H1 (cell line): ENCODE results near the gene TEK. TPM values are rescaled to one million over a fixed set of nuclear protein-coding genes. Genes with fewer than 3 reads are reported as not detected.

ENCODE experiments used
- CTCF ChIA-PET: fragments of 300-600 bp; sonication (Branson Sonifier 250); formaldehyde crosslinking; loops from one replicate; lab custom pipeline; 2021; ENCODE audit not compliant: partially characterized antibody; lab: Charles Lee
- POLR2A ChIA-PET: fragments of 300-600 bp; sonication (Branson Sonifier 250); formaldehyde crosslinking; loops from one replicate; lab custom pipeline; 2021; ENCODE audit warnings: inconsistent platforms; ENCODE audit not compliant: partially characterized antibody; lab: Charles Lee
- DNase-seq, 2 experiments: peaks; one replicate each; pipeline versions ENCODE4 v3.0.0 to v3.0.0-alpha.2; 2010 to 2022; ENCODE audit warnings: low spot score in 2 of 2, low read depth in 1 of 2, mixed read lengths in 1 of 2
- FAIRE-seq: peaks from 2 replicates; lab custom pipeline; 2011; peaks lifted over from hg19 to GRCh38; lab: Jason Lieb, UNC
- H2AFZ ChIP-seq: 2 replicates; pipeline ENCODE4 v1.8.1; 2012; ENCODE audit warnings: low read length, inconsistent platforms
- H2AK5ac ChIP-seq: 2 replicates; pipeline ENCODE4 v1.6.1; 2013; ENCODE audit warnings: low read depth, low read length
- H2BK120ac ChIP-seq: replicated peaks from 2 replicates; pipeline ENCODE3; 2013; ENCODE audit warnings: low read depth, low read length, inconsistent platforms
- H2BK12ac ChIP-seq: 2 replicates; pipeline ENCODE4 v1.6.1; 2013; ENCODE audit warnings: low read depth, low read length
- H2BK15ac ChIP-seq: 2 replicates; pipeline ENCODE4 v1.6.1; 2013; ENCODE audit warnings: low read length
- H2BK20ac ChIP-seq: 2 replicates; pipeline ENCODE4 v1.6.1; 2013; ENCODE audit warnings: low read length
- H2BK5ac ChIP-seq: 2 replicates; pipeline ENCODE4 v1.6.1; 2013; ENCODE audit warnings: low read depth, low read length
- H3K14ac ChIP-seq: 2 replicates; pipeline ENCODE4 v1.6.1; 2013; ENCODE audit warnings: inconsistent platforms; ENCODE audit not compliant: insufficient read length
- H3K18ac ChIP-seq: 2 replicates; pipeline ENCODE4 v1.6.1; 2013; ENCODE audit warnings: low read length; ENCODE audit errors: extremely low read depth
- H3K23ac ChIP-seq: 2 replicates; pipeline ENCODE4 v1.6.1; 2013; ENCODE audit warnings: inconsistent platforms; ENCODE audit not compliant: insufficient read length
- H3K23me2 ChIP-seq: 2 replicates; pipeline ENCODE4 v1.6.1; 2013; ENCODE audit warnings: low read depth, low read length
- H3K27ac ChIP-seq: 2 replicates; pipeline ENCODE4 v1.6.1; 2011; ENCODE audit warnings: low read depth, low read length, inconsistent platforms
- H3K27me3 ChIP-seq, 4 experiments: replicated peaks in 1 of 4; 1 replicate in 1 of 4; 2 replicates in 3 of 4; pipeline versions ENCODE4 v1.6.1 to v1.8.1; 2011 to 2013; ENCODE audit warnings: low read length in 3 of 4, mild to moderate bottlenecking in 3 of 4, inconsistent platforms in 2 of 4, mixed read lengths in 2 of 4, moderate library complexity in 1 of 4; ENCODE audit not compliant: control insufficient read depth in 3 of 4, insufficient read depth in 3 of 4; ENCODE audit errors: extremely low read depth in 1 of 4
- H3K36me3 ChIP-seq, 4 experiments: 2 replicates each; pipeline versions ENCODE4 v1.6.1 to v1.8.1; 2011 to 2013; ENCODE audit warnings: mild to moderate bottlenecking in 4 of 4, low read length in 3 of 4, moderate library complexity in 2 of 4, control low read depth in 1 of 4, inconsistent platforms in 1 of 4; ENCODE audit not compliant: insufficient read depth in 4 of 4, control insufficient read depth in 2 of 4
- H3K4ac ChIP-seq: replicated peaks from 2 replicates; pipeline ENCODE3; 2013; ENCODE audit warnings: low read length, low read depth, mixed read lengths, inconsistent platforms; ENCODE audit not compliant: insufficient read length
- H3K4me1 ChIP-seq, 4 experiments: replicated peaks in 1 of 4; 1 replicate in 1 of 4; 2 replicates in 3 of 4; pipeline versions ENCODE4 v1.6.1 to v1.8.1; 2011 to 2013; ENCODE audit warnings: low read length in 3 of 4, inconsistent platforms in 2 of 4, mixed read lengths in 1 of 4; ENCODE audit not compliant: insufficient read depth in 4 of 4, control insufficient read depth in 3 of 4
- H3K4me2 ChIP-seq, 2 experiments: 2 replicates each; pipeline versions ENCODE4 v1.6.1 to v1.8.1; 2011 to 2013; ENCODE audit warnings: low read depth in 2 of 2, low read length in 2 of 2, control low read depth in 1 of 2, inconsistent platforms in 1 of 2, mild to moderate bottlenecking in 1 of 2; ENCODE audit not compliant: insufficient read depth in 1 of 2
- H3K4me3 ChIP-seq, 4 experiments: fragments of 200-600, 300-600 bp in 1 of 4; sonication (generic), shearing (Covaris generic), sonication (Bioruptor Twin) in 1 of 4; 2 replicates each; pipeline versions ENCODE4 v1.5.1 to v1.8.1; 2011 to 2016; ENCODE audit warnings: low read length in 4 of 4, low read depth in 3 of 4, control low read depth in 2 of 4, inconsistent platforms in 2 of 4, mild to moderate bottlenecking in 2 of 4, mixed read lengths in 1 of 4, moderate library complexity in 1 of 4; ENCODE audit not compliant: insufficient read depth in 2 of 4; ENCODE audit errors: extremely low read depth in 1 of 4
- H3K56ac ChIP-seq: replicated peaks from 2 replicates; pipeline ENCODE3; 2013; ENCODE audit warnings: low read depth, mild to moderate bottlenecking, mixed read lengths, low read length, inconsistent platforms; ENCODE audit not compliant: insufficient read length
- H3K79me1 ChIP-seq: 2 replicates; pipeline ENCODE4 v1.6.1; 2013; ENCODE audit warnings: low read depth, low read length, control low read depth
- H3K79me2 ChIP-seq, 2 experiments: 2 replicates each; pipeline versions ENCODE4 v1.6.1 to v1.8.1; 2012 to 2013; ENCODE audit warnings: low read length in 2 of 2, mild to moderate bottlenecking in 2 of 2, inconsistent platforms in 1 of 2; ENCODE audit not compliant: insufficient read depth in 2 of 2, control insufficient read depth in 1 of 2
- H3K9ac ChIP-seq, 4 experiments: replicated peaks in 1 of 4; 1 replicate in 1 of 4; 2 replicates in 3 of 4; pipeline versions ENCODE4 v1.6.1 to v1.8.1; 2011 to 2013; ENCODE audit warnings: low read depth in 3 of 4, low read length in 3 of 4, control low read depth in 2 of 4, mild to moderate bottlenecking in 2 of 4, moderate library complexity in 2 of 4, inconsistent platforms in 1 of 4; ENCODE audit errors: extremely low read depth in 1 of 4
- H3K9me3 ChIP-seq, 2 experiments: 2 replicates each; pipeline versions ENCODE4 v1.6.1 to v1.8.1; 2012 to 2013; ENCODE audit warnings: mild to moderate bottlenecking in 2 of 2, moderate library complexity in 2 of 2, control low read depth in 1 of 2, inconsistent platforms in 1 of 2, low read depth in 1 of 2, low read length in 1 of 2, mixed read lengths in 1 of 2; ENCODE audit not compliant: insufficient read depth in 2 of 2
- H4K20me1 ChIP-seq, 2 experiments: replicated peaks in 1 of 2; 2 replicates each; pipeline versions ENCODE3 to v1.8.1; 2011 to 2013; ENCODE audit warnings: inconsistent platforms in 2 of 2, low read length in 2 of 2, mild to moderate bottlenecking in 1 of 2; ENCODE audit not compliant: insufficient read depth in 2 of 2, control insufficient read depth in 1 of 2
- H4K5ac ChIP-seq: 2 replicates; pipeline ENCODE4 v1.6.1; 2013; ENCODE audit warnings: low read length, low read depth, mixed read lengths, inconsistent platforms; ENCODE audit not compliant: insufficient read length
- H4K8ac ChIP-seq: 2 replicates; pipeline ENCODE4 v1.8.0; 2013; ENCODE audit warnings: mild to moderate bottlenecking, moderate library complexity, low read length, inconsistent platforms; ENCODE audit not compliant: insufficient read depth; ENCODE audit errors: extremely low read depth
- H4K91ac ChIP-seq: replicated peaks from 2 replicates; pipeline ENCODE3; 2013; ENCODE audit warnings: low read length, mixed read lengths, inconsistent platforms; ENCODE audit not compliant: insufficient read length
- SIN3A ChIP-seq, 2 experiments: IDR thresholded peaks in 1 of 2; conservative IDR thresholded peaks in 1 of 2; 2 replicates each; pipeline ENCODE4 v1.6.1; 2011 to 2012; ENCODE audit warnings: low read length in 2 of 2, improper control_type of control experiment in 1 of 2, low read depth in 1 of 2, mild to moderate bottlenecking in 1 of 2
- WGBS, 2 experiments: shearing (Covaris generic) in 1 of 2; methylation state at CpG; one replicate each; pipeline versions ENCODE4 v1.1.6 to v1.1.7; 2013 to 2015; ENCODE audit warnings: low lambda C conversion rate in 2 of 2, mixed read lengths in 2 of 2, inconsistent platforms in 1 of 2, low coverage in 1 of 2, missing lambda C conversion rate in 1 of 2; ENCODE audit not compliant: insufficient replicate concordance in 2 of 2, insufficient coverage in 1 of 2, insufficient read length in 1 of 2; ENCODE audit errors: extremely low coverage in 1 of 2, missing lambda C conversion rate in 1 of 2; 5-methylcytosine and 5-hydroxymethylcytosine counted together
- polyA plus RNA-seq, 7 experiments: library from polyadenylated mRNA; depleted of rRNA in 3 of 7; stranded (reverse) in 5 of 7; unstranded in 2 of 7; fragments of >200 nt in 5 of 7; fragments of 200-250 nt in 2 of 7; gene quantifications; 1 replicate in 5 of 7; 2 replicates in 1 of 7; 4 replicates in 1 of 7; pipeline versions ENCODE4 v1.2.1 to v1.2.3, GENCODE V29; 2011 to 2013; ENCODE audit warnings: missing spikeins in 2 of 7, mixed read lengths in 2 of 7
- total RNA-seq: library from RNA; stranded (reverse); fragmentation: NEBNext Ultra II Directional; extraction: Animal tissue kit (Norgen Biotek cat#: 25700); gene quantifications from 2 replicates; pipeline ENCODE4 v1.2.1, GENCODE V29; 2021

The TEK gene
- total and polyA plus RNA-seq, 2 of the 8 experiments (the other 6 are each of a cell fraction or from before 2014, with no cell fraction given) = 11.0 to 35.8 TPM

- H3K4me2 ChIP-seq = no peak overlapping the region
- H3K4ac ChIP-seq = no peak overlapping the region
- no peak for FAIRE-seq
- H3K79me1 ChIP-seq = no peaks in the 10 kb centered on the region
- H3K14ac ChIP-seq = no peak overlapping the region
- H2AK5ac ChIP-seq = no peak overlapping the region
- H4K8ac ChIP-seq = no peak overlapping the region
- no peaks in the 10 kb centered on the region for H3K9me3 ChIP-seq
- no peak overlapping the region for H2AFZ ChIP-seq
- no peak overlapping the region for H2BK12ac ChIP-seq
- no peak overlapping the region for H4K91ac ChIP-seq
- H3K36me3 ChIP-seq = peaks cover 0 to 13% (median 3%) of the 10 kb centered on the region in 4 experiments; a peak in 4 of 8 replicates
- H3K23me2 ChIP-seq = no peaks in the 10 kb centered on the region
- DNase-seq = no peak
- no peak overlapping the region for H2BK120ac ChIP-seq
- no peak overlapping the region for H3K4me3 ChIP-seq
- no peak overlapping the region for H2BK20ac ChIP-seq
- peaks cover 0 to 1% of the 10 kb centered on the region in 2 experiments for H4K20me1 ChIP-seq
- ChIA-PET CTCF (no interaction called here), POLR2A (no interaction called here)
- 88% methylated on average over 4 of the region's 4 CpGs; no CpG with 5 or more reads in 1 of the 2 experiments for WGBS, 2 experiments
- no peak overlapping the region for H2BK5ac ChIP-seq
- no peaks in the 10 kb centered on the region for H3K79me2 ChIP-seq
- no peaks in the 10 kb centered on the region for H3K4me1 ChIP-seq
- no peak overlapping the region for H3K9ac ChIP-seq
- no peaks in the 10 kb centered on the region for H3K27me3 ChIP-seq
- no peak overlapping the region for H3K18ac ChIP-seq
- no peak overlapping the region for H3K23ac ChIP-seq
- no peak overlapping the region for H3K56ac ChIP-seq
- H2BK15ac ChIP-seq = no peak overlapping the region
- H4K5ac ChIP-seq = no peak overlapping the region
- H3K27ac ChIP-seq = no peak overlapping the region
- no peak for TF ChIP-seq SIN3A (conservative IDR thresholded peaks at IDR 0.05 in 1 of 2, IDR thresholded peaks at IDR 0.05 in 1 of 2; ENCODE audit: low read depth in 1 of 2, low read length in 2 of 2)
Measured at GRCh38 chr9:27204578-27204977, 95.6 kb downstream of the TEK start.
